NB4 (cell line): Measurements from ENCODE around the gene NCDN.

Experiments used
- MYC ChIP-seq: IDR thresholded peaks from 2 replicates; pipeline ENCODE4 v1.6.1; 2011; ENCODE audit warnings: low read depth, low read length
- POLR2A ChIP-seq: IDR thresholded peaks from 2 replicates; pipeline ENCODE4 v1.6.1; 2011; ENCODE audit warnings: mild to moderate bottlenecking; ENCODE audit not compliant: insufficient read length; ENCODE audit errors: extremely low read depth
- TF ChIP-seq, protein P1 (sequence below): IDR thresholded peaks from one replicate; pipeline ENCODE4 v1.5.1; 2012; ENCODE audit warnings: low read depth, low read length

GRCh38 chr1:35575416-35575958 is 17.9 kb downstream of the NCDN start:
- no peak for TF ChIP-seq POLR2A
- TF ChIP-seq, protein P1, sequence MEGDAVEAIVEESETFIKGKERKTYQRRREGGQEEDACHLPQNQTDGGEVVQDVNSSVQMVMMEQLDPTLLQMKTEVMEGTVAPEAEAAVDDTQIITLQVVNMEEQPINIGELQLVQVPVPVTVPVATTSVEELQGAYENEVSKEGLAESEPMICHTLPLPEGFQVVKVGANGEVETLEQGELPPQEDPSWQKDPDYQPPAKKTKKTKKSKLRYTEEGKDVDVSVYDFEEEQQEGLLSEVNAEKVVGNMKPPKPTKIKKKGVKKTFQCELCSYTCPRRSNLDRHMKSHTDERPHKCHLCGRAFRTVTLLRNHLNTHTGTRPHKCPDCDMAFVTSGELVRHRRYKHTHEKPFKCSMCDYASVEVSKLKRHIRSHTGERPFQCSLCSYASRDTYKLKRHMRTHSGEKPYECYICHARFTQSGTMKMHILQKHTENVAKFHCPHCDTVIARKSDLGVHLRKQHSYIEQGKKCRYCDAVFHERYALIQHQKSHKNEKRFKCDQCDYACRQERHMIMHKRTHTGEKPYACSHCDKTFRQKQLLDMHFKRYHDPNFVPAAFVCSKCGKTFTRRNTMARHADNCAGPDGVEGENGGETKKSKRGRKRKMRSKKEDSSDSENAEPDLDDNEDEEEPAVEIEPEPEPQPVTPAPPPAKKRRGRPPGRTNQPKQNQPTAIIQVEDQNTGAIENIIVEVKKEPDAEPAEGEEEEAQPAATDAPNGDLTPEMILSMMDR = no peak
- no peak for TF ChIP-seq MYC
